PC-3 (cell line): Measurements from ENCODE around the gene SCN4B. TPM values are rescaled to one million over a fixed set of nuclear protein-coding genes. Genes with fewer than 3 reads are reported as not detected.

Experiments used
- ATAC-seq: fragments of 200-7000 bp; cut with Tn5 transposase; 2 replicates; pipeline ENCODE4 v1.9.1; 2020; ENCODE audit warnings: mild to moderate bottlenecking, moderate library complexity
- BruUV-seq: library from RNA; stranded (reverse); fragments of 400-500 nt; replicated peaks from 2 replicates; lab custom pipeline; 2021; lab: Mats Ljungman, UMichigan
- CTCF ChIA-PET: fragments of 300-600 bp; sonication (Branson Sonifier 250); formaldehyde crosslinking; loops from one replicate; lab custom pipeline; 2022; ENCODE audit warnings: antibody characterized with exemption; lab: Charles Lee
- POLR2A ChIA-PET: fragments of 300-600 bp; sonication (Branson Sonifier 250); formaldehyde crosslinking; loops from one replicate; lab custom pipeline; 2022; ENCODE audit warnings: antibody characterized with exemption; ENCODE audit not compliant: unreplicated experiment; lab: Charles Lee
- DNase-seq: peaks from one replicate; pipeline ENCODE4 v3.0.0-alpha.2; 2015
- H2AFZ ChIP-seq: fragments of 300-600 bp; sonication (generic); 2 replicates; pipeline ENCODE4 v1.6.0; 2016; ENCODE audit warnings: antibody characterized with exemption, low read length
- H3F3A ChIP-seq: fragments of 300-600 bp; sonication (generic); one replicate; pipeline ENCODE4 v1.6.0; 2017; ENCODE audit warnings: antibody characterized with exemption, low read length, control low read depth, mild to moderate bottlenecking; ENCODE audit not compliant: unreplicated experiment
- H3K27ac ChIP-seq: fragments of 300-600 bp; sonication (generic); 2 replicates; pipeline ENCODE4 v1.5.1; 2016; ENCODE audit warnings: mild to moderate bottlenecking, low read length
- H3K27me3 ChIP-seq: fragments of 300-600 bp; sonication (generic); 2 replicates; pipeline ENCODE4 v1.6.1; 2016; ENCODE audit warnings: low read length, mixed read lengths
- H3K36me3 ChIP-seq: fragments of 300-600 bp; sonication (generic); 2 replicates; pipeline ENCODE4 v1.6.1; 2016; ENCODE audit warnings: low read depth, mixed run types, low read length, mixed read lengths
- H3K4me1 ChIP-seq: fragments of 300-600 bp; sonication (generic); 2 replicates; pipeline ENCODE4 v1.5.1; 2016; ENCODE audit warnings: low read length; ENCODE audit not compliant: insufficient read depth
- H3K4me2 ChIP-seq: fragments of 300-600 bp; sonication (generic); 2 replicates; pipeline ENCODE4 v1.6.0; 2016; ENCODE audit warnings: low read length
- H3K4me3 ChIP-seq: fragments of 300-600 bp; sonication (generic); 2 replicates; pipeline ENCODE4 v1.5.1; 2016; ENCODE audit warnings: mild to moderate bottlenecking, low read length, mixed read lengths
- H3K79me2 ChIP-seq: fragments of 300-600 bp; sonication (generic); 2 replicates; pipeline ENCODE4 v1.6.1; 2017; ENCODE audit warnings: low read length, mixed read lengths
- H3K9ac ChIP-seq: fragments of 300-600 bp; sonication (generic); 2 replicates; pipeline ENCODE4 v1.6.0; 2016; ENCODE audit warnings: mild to moderate bottlenecking, low read length
- H3K9me2 ChIP-seq: fragments of 300-600 bp; sonication (generic); replicated peaks from 2 replicates; pipeline ENCODE4 v1.6.1; 2016; ENCODE audit warnings: mixed run types, low read length, mixed read lengths
- H3K9me3 ChIP-seq: fragments of 300-600 bp; sonication (generic); 2 replicates; pipeline ENCODE4 v1.6.1; 2016; ENCODE audit warnings: low read length, mixed read lengths
- H4K20me1 ChIP-seq: fragments of 300-600 bp; sonication (generic); 2 replicates; pipeline ENCODE4 v1.6.1; 2016; ENCODE audit warnings: low read length, mixed read lengths
- EZH2 ChIP-seq: fragments of 300-600 bp; sonication (generic); IDR thresholded peaks from one replicate; pipeline ENCODE4 v1.6.1; 2017; ENCODE audit warnings: antibody characterized with exemption, mild to moderate bottlenecking, low read length; ENCODE audit not compliant: unreplicated experiment
- EZH2phosphoT487 ChIP-seq: fragments of 300-600 bp; sonication (generic); IDR thresholded peaks from 2 replicates; pipeline ENCODE4 v1.6.1; 2018; ENCODE audit warnings: mild to moderate bottlenecking, antibody characterized with exemption, low read length, borderline replicate concordance
- intact Hi-C: fragments of 100-400 bp; cut with micrococcal nuclease; formaldehyde crosslinking; loops from 2 replicates; pipeline ENCODE4 v1.9.0; 2023
- total RNA-seq: library from RNA; depleted of rRNA; stranded (reverse); fragments of >200 nt; gene quantifications from 2 replicates; pipeline ENCODE4 v1.2.3, GENCODE V29; 2014
- TF ChIP-seq, protein P1 (sequence below): fragments of 300-600 bp; sonication (generic); conservative IDR thresholded peaks from 2 replicates; pipeline ENCODE4 v1.5.1; 2017; ENCODE audit warnings: antibody characterized with exemption, low read depth, mild to moderate bottlenecking, low read length

SCN4B gene
- total RNA-seq, 1 experiment from 2014 or later, result not detected

DNA sequence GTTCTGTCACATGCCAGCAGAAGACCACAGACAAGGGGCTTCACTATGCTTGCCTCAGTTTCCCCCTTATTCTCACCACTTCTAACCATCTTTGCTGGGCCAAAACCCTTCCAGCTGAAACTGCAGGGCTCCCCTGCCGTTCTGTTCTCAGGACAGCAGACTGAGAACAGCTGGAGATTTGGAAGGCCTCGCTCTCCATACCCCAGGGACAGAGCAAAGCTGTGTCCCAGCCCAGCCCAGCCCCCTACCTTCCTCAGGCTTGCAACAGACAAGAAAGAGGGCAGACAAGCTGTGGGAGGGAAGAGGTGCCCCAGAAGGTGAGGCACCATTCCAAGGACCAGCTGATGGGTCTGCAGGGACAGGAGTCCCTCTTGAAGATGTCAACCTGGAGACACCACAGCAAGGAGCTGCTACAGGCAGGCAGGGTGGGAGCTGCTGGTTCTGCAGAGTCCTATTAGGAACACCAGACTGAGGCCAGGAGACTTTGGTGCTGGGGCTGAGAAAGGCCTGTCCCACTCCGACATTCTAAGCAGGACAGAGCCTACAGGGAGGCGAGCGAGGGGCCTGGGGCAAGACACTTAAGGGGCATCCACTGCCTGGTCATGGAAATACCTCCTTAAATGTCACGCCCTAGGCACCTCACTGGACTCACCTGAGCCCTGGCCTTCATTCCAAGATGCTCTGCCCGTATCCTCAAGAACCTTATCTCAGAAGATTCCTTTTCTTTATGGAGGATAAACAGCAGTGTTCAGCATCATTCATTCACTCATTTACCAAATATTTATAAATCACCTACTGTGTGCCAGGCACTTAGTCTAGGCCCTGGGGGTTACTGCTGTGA is 16.9 kb upstream of the SCN4B start:
- ATAC-seq, result no peak
- TF ChIP-seq, protein P1, sequence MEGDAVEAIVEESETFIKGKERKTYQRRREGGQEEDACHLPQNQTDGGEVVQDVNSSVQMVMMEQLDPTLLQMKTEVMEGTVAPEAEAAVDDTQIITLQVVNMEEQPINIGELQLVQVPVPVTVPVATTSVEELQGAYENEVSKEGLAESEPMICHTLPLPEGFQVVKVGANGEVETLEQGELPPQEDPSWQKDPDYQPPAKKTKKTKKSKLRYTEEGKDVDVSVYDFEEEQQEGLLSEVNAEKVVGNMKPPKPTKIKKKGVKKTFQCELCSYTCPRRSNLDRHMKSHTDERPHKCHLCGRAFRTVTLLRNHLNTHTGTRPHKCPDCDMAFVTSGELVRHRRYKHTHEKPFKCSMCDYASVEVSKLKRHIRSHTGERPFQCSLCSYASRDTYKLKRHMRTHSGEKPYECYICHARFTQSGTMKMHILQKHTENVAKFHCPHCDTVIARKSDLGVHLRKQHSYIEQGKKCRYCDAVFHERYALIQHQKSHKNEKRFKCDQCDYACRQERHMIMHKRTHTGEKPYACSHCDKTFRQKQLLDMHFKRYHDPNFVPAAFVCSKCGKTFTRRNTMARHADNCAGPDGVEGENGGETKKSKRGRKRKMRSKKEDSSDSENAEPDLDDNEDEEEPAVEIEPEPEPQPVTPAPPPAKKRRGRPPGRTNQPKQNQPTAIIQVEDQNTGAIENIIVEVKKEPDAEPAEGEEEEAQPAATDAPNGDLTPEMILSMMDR, result no peak
- TF ChIP-seq EZH2 (no peak), EZH2phosphoT487 (no peak)
- no peaks in the 10 kb centered on the region for H3K79me2 ChIP-seq
- no peaks in the 10 kb centered on the region for H4K20me1 ChIP-seq
- H3K4me2 ChIP-seq, result no peak overlapping the region
- intact Hi-C loops, result no loop called here
- H3K9me3 ChIP-seq, result no peaks in the 10 kb centered on the region
- no peak overlapping the region for H3K9ac ChIP-seq
- H3K27me3 ChIP-seq, result peaks cover 38% of the 10 kb centered on the region
- DNase-seq, result no peak
- H3F3A ChIP-seq, result no peaks in the 10 kb centered on the region
- no peak overlapping the region for H3K27ac ChIP-seq
- no peak overlapping the region for H3K4me3 ChIP-seq
- ChIA-PET CTCF (interaction anchor here (0.6 kb wide), 1 partner anchor 124 kb away, joined by 3 read pairs; no protein-coding TSS in a partner anchor), POLR2A (no interaction called here)
- BruUV-seq, result no TSS peak
- no peaks in the 10 kb centered on the region for H3K36me3 ChIP-seq
- no peaks in the 10 kb centered on the region for H3K9me2 ChIP-seq
- H2AFZ ChIP-seq, result no peak overlapping the region
- H3K4me1 ChIP-seq, result peaks cover 2% of the 10 kb centered on the region; the same call in 1 of the 2 replicates

GRCh38 chr11:118168751-118169150 is 16.1 kb upstream of the SCN4B start:
- H4K20me1 ChIP-seq, result no peaks in the 10 kb centered on the region
- no peak overlapping the region for H3K4me2 ChIP-seq
- POLR2A ChIA-PET, result no interaction called here
- H3K79me2 ChIP-seq, result no peaks in the 10 kb centered on the region
- peaks cover 45% of the 10 kb centered on the region for H3K27me3 ChIP-seq
- no peak overlapping the region for H3K9ac ChIP-seq
- ATAC-seq, result no peak
- no peaks in the 10 kb centered on the region for H3K36me3 ChIP-seq
- intact Hi-C loops, result no loop called here
- BruUV-seq, result no TSS peak
- CTCF ChIA-PET, result interaction anchor here (0.5 kb wide), 1 partner anchor 29 kb away, joined by 3 read pairs; no protein-coding TSS in a partner anchor
- TF ChIP-seq, protein P1, result no peak
- TF ChIP-seq EZH2phosphoT487, result no peak
- no peak for TF ChIP-seq EZH2
- no peak overlapping the region for H2AFZ ChIP-seq
- H3K4me3 ChIP-seq, result no peak overlapping the region
- H3K9me3 ChIP-seq, result no peaks in the 10 kb centered on the region
- no peak overlapping the region for H3K27ac ChIP-seq
- peak; percentile 31 for DNase-seq
- H3F3A ChIP-seq, result no peaks in the 10 kb centered on the region
- no peaks in the 10 kb centered on the region for H3K4me1 ChIP-seq
- no peaks in the 10 kb centered on the region for H3K9me2 ChIP-seq

DNA sequence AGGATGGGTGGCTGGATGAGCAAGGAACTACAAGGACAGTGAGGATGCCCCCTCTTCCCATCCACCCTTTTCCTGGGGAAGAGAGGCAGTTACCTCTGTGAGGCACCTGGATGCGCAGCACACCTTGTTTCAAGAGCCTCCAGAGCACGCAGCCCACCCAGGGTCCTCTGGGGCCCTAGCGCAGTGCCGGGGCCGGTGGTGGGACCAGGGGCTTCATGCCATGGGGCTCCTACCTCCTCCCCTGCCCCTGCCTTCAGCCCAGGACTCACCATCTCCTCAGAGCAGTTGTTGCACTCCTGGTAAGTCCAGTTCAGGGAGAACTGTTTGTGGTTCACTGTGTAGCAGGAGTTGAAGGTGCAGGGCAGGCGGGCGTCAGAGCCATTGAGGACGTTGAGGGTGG is 15.7 kb upstream of the SCN4B start:
- ChIA-PET POLR2A (no interaction called here), CTCF (interaction anchor here (0.5 kb wide), 1 partner anchor 29 kb away, joined by 3 read pairs; no protein-coding TSS in a partner anchor)
- ATAC-seq (no peak), DNase-seq (no peak)
- no peaks in the 10 kb centered on the region for H3K9me2 ChIP-seq
- peaks cover 50% of the 10 kb centered on the region for H3K27me3 ChIP-seq
- no peak overlapping the region for H2AFZ ChIP-seq
- intact Hi-C loops, result no loop called here
- no peaks in the 10 kb centered on the region for H3K79me2 ChIP-seq
- H3K4me3 ChIP-seq, result no peak overlapping the region
- no peak overlapping the region for H3K9ac ChIP-seq
- H4K20me1 ChIP-seq, result no peaks in the 10 kb centered on the region
- no peaks in the 10 kb centered on the region for H3K36me3 ChIP-seq
- H3K4me2 ChIP-seq, result no peak overlapping the region
- no peak overlapping the region for H3K27ac ChIP-seq
- no peaks in the 10 kb centered on the region for H3K9me3 ChIP-seq
- no TSS peak for BruUV-seq
- no peaks in the 10 kb centered on the region for H3K4me1 ChIP-seq
- H3F3A ChIP-seq, result no peaks in the 10 kb centered on the region
- TF ChIP-seq EZH2 (no peak), EZH2phosphoT487 (no peak)
- TF ChIP-seq, protein P1, result no peak
